Colonic mucosa (tissue), 4 donors: ENCODE measurements around the gene AGL. TPM values are rescaled to one million over a fixed set of nuclear protein-coding genes. Genes with fewer than 3 reads are reported as not detected.
"Not testable (repeated sequence)": the region's sequence is repeated elsewhere in the genome, so short reads cannot be mapped to it uniquely, and the experiment has no call there.

Experiments used
- DNase-seq: peaks from one replicate; pipeline ENCODE4 v3.0.0-alpha.2; 2020
- H3K27ac ChIP-seq: fragments of 200-600 bp; one replicate; pipeline ENCODE4 v1.8.0; 2021
- H3K27me3 ChIP-seq: fragments of 200-600 bp; one replicate; pipeline ENCODE4 v1.8.0; 2021
- H3K36me3 ChIP-seq: fragments of 200-600 bp; one replicate; pipeline ENCODE4 v1.8.0; 2021
- H3K4me1 ChIP-seq: fragments of 200-600 bp; one replicate; pipeline ENCODE4 v1.8.0; 2021; ENCODE audit warnings: mild to moderate bottlenecking
- H3K4me3 ChIP-seq: fragments of 200-600 bp; one replicate; pipeline ENCODE4 v1.8.0; 2021
- H3K9ac ChIP-seq, 2 donors: one replicate each; pipeline ENCODE4 v1.7.0; 2013; ENCODE audit warnings: control low read depth in 2 of 2, low read depth in 2 of 2, low read length in 2 of 2
- H3K9me3 ChIP-seq: fragments of 200-600 bp; one replicate; pipeline ENCODE4 v1.8.0; 2021
- intact Hi-C: fragments of 100-400 bp; cut with DNase I; formaldehyde crosslinking; loops from one replicate; pipeline ENCODE4 v1.14.1; 2022
- total RNA-seq, 2 donors: library from RNA; stranded (reverse); fragmentation: NEBNext Ultra II Directional in 1 of 2; extraction: Animal tissue kit (Norgen Biotek cat#: 25700) in 1 of 2; gene quantifications; one replicate each; pipeline ENCODE4 v1.2.1, GENCODE V29; 2021
- TF ChIP-seq, protein P1 (sequence below): fragments of 200-600 bp; IDR thresholded peaks from one replicate; pipeline ENCODE4 v1.8.0; 2022; ENCODE audit warnings: antibody characterized with exemption, mild to moderate bottlenecking
- donor health status: healthy.
- donor health status: DM: no; HTN: no; CAD: no.
- donor health status: DM: no; HTN: no; CAD: no.

Gene AGL
- total RNA-seq, 2 donors from 2014 or later: 17.9 to 27.5 TPM

GRCh38 chr1:99955375-99955774 lies 105.2 kb downstream of the AGL start:
- DNase-seq: no peak
- intact Hi-C loops: no loop called here
- Histone ChIP-seq H3K4me3 (no peak overlapping the region), H3K27me3 (no peaks in the 10 kb centered on the region), H3K27ac (no peak overlapping the region), H3K9ac (no peak overlapping the region), H3K9me3 (no peaks in the 10 kb centered on the region), H3K36me3 (no peaks in the 10 kb centered on the region), H3K4me1 (no peaks in the 10 kb centered on the region)
- TF ChIP-seq, protein P1, sequence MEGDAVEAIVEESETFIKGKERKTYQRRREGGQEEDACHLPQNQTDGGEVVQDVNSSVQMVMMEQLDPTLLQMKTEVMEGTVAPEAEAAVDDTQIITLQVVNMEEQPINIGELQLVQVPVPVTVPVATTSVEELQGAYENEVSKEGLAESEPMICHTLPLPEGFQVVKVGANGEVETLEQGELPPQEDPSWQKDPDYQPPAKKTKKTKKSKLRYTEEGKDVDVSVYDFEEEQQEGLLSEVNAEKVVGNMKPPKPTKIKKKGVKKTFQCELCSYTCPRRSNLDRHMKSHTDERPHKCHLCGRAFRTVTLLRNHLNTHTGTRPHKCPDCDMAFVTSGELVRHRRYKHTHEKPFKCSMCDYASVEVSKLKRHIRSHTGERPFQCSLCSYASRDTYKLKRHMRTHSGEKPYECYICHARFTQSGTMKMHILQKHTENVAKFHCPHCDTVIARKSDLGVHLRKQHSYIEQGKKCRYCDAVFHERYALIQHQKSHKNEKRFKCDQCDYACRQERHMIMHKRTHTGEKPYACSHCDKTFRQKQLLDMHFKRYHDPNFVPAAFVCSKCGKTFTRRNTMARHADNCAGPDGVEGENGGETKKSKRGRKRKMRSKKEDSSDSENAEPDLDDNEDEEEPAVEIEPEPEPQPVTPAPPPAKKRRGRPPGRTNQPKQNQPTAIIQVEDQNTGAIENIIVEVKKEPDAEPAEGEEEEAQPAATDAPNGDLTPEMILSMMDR: no peak

DNA sequence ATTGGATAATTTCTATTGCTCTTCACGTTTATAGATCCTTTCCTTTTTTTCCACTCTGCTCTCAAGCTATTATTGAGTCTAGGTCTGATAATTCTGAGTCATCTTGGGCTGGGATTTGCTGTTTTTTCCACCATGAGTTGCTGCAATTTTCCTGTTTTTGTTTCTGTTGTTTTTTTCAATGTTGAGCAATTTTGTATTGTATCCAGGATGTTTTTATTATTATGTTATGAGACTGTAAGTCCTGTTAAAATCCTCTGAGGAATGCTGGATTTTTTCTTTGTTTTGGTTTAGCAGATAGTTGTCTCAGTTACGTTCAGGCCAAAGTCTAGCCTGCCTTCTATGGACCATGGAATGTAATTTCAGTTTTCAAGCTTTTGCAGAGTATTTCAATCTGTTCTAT lies 106.6 kb downstream of the AGL start:
- H3K27me3 ChIP-seq: no peaks in the 10 kb centered on the region
- H3K4me1 ChIP-seq: no peaks in the 10 kb centered on the region
- TF ChIP-seq, protein P1: no peak
- H3K36me3 ChIP-seq: no peaks in the 10 kb centered on the region
- H3K4me3 ChIP-seq: no peak overlapping the region
- no peak overlapping the region for H3K27ac ChIP-seq
- H3K9ac ChIP-seq: no peak overlapping the region
- no peaks in the 10 kb centered on the region for H3K9me3 ChIP-seq
- DNase-seq: no peak
- intact Hi-C loops: no loop called here

DNA sequence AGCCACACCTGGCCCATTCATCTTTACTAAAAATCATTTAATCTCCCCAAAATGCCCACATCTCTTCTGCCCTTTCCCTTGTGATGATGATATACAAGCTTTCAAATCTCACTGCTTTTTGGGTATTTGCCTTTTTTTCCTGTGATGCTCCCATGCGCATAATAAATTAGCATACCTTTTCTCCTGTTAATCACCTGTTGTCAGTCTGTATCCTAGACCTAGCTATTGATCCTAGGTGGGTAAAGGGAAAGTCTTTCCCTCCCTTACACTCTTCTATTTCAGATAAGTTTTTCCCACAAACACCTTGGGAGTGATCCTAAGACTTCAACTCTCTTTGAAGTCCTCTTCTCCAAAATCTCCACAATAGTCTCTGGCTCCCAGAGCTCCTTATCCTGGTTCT lies 107.7 kb downstream of the AGL start:
- DNase-seq: no peak
- Histone ChIP-seq H3K36me3 (no peaks in the 10 kb centered on the region), H3K27me3 (no peaks in the 10 kb centered on the region), H3K9ac (no peak overlapping the region), H3K4me1 (no peaks in the 10 kb centered on the region), H3K9me3 (no peaks in the 10 kb centered on the region), H3K27ac (no peak overlapping the region), H3K4me3 (no peak overlapping the region)
- intact Hi-C loops: no loop called here
- TF ChIP-seq, protein P1: no peak

DNA sequence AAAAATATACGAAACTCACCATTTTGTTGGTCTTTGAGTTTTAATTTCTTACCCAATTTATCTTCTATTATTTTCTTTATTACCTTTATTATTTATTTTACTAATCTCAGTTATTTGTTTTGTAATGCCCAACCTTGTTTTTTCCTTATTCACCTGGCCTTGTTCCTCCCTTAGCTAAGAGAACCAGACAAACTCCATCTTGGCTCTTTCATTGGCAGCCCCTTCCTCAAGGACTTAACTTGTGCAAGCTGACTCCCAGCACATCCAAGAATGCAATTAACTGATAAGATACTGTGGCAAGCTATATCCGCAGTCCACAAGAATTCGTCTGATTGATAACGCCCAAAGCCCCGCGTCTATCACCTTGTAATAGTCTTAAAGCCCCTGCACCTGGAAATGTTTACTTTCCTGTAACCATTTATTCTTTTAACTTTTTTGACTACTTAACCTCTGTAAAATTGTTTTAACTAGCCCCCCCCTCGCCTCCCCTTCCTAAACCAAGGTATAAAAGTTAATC lies 109.1 kb downstream of the AGL start:
- H3K9me3 ChIP-seq, H3K36me3 ChIP-seq, H3K27ac ChIP-seq, H3K4me3 ChIP-seq, intact Hi-C loops, H3K9ac ChIP-seq, H3K27me3 ChIP-seq, H3K4me1 ChIP-seq, DNase-seq: not testable (repeated sequence)

- not testable (repeated sequence) for DNase-seq, H3K4me3 ChIP-seq, H3K27me3 ChIP-seq, H3K36me3 ChIP-seq, H3K9me3 ChIP-seq, H3K9ac ChIP-seq, H3K27ac ChIP-seq, H3K4me1 ChIP-seq
- intact Hi-C loops: loop anchor here (10.0 kb wide), 1 partner anchor 75 kb away; a partner anchor contains a TSS
Observed at GRCh38 chr1:99960260-99960659, 110.1 kb downstream of the AGL start.

- H3K4me3 ChIP-seq: no peak overlapping the region
- TF ChIP-seq, protein P1: no peak
- no peak overlapping the region for H3K9ac ChIP-seq
- H3K9me3 ChIP-seq: no peaks in the 10 kb centered on the region
- no peaks in the 10 kb centered on the region for H3K36me3 ChIP-seq
- H3K27me3 ChIP-seq: no peaks in the 10 kb centered on the region
- no peak for DNase-seq
- no peak overlapping the region for H3K27ac ChIP-seq
- intact Hi-C loops: loop anchor here (10.0 kb wide), 1 partner anchor 72 kb away; a partner anchor contains a TSS
- no peaks in the 10 kb centered on the region for H3K4me1 ChIP-seq
Observed at GRCh38 chr1:99963041-99963795, 113.1 kb downstream of the AGL start.
